Neural cell (in vitro differentiated cells): ENCODE measurements around the gene NKD1.

Source experiments
- CTCF ChIP-seq: fragments of 450-650 bp; IDR thresholded peaks from 2 replicates; pipeline ENCODE4 v1.5.1; 2014; ENCODE audit warnings: antibody characterized with exemption, mild to moderate bottlenecking, moderate library complexity; ENCODE audit not compliant: poor library complexity, severe bottlenecking
- EP300 ChIP-seq: fragments of 450-650 bp; conservative IDR thresholded peaks from 2 replicates; pipeline ENCODE4 v1.6.1; 2014; ENCODE audit warnings: antibody characterized with exemption, mild to moderate bottlenecking, moderate library complexity; ENCODE audit not compliant: poor library complexity, severe bottlenecking
- EZH2 ChIP-seq: fragments of 200-600, 300-800 bp; shearing (Covaris generic), sonication (generic); IDR thresholded peaks from 2 replicates; pipeline ENCODE4 v1.6.1; 2014; ENCODE audit warnings: antibody characterized with exemption, low read length, borderline replicate concordance, mild to moderate bottlenecking; ENCODE audit not compliant: insufficient read depth, poor library complexity, severe bottlenecking
- POLR2AphosphoS5 ChIP-seq: IDR thresholded peaks from 2 replicates; pipeline ENCODE4 v1.6.1; 2012
- RAD21 ChIP-seq: fragments of 450-650 bp; conservative IDR thresholded peaks from 2 replicates; pipeline ENCODE4 v1.6.1; 2014; ENCODE audit warnings: antibody characterized with exemption, mild to moderate bottlenecking, moderate library complexity
- REST ChIP-seq: IDR thresholded peaks from 2 replicates; pipeline ENCODE4 v1.6.1; 2012; ENCODE audit warnings: borderline replicate concordance
- TAF1 ChIP-seq: IDR thresholded peaks from 2 replicates; pipeline ENCODE4 v1.6.1; 2012; ENCODE audit warnings: low read depth

GRCh38 chr16:50570354-50570753 lies 22.2 kb downstream of the NKD1 start:
- TF ChIP-seq TAF1, result no peak
- no peak for TF ChIP-seq CTCF
- TF ChIP-seq EP300, result no peak
- TF ChIP-seq EZH2, result no peak
- no peak for TF ChIP-seq REST
- no peak for TF ChIP-seq POLR2AphosphoS5
- TF ChIP-seq RAD21, result no peak
